Islet precursor cell (in vitro differentiated cells): ENCODE results near the gene OR52K2.
"Not testable (repeated sequence)": the region's sequence is repeated elsewhere in the genome, so short reads cannot be mapped to it uniquely, and the experiment has no call there.

Experiments used
- DNase-seq: peaks from one replicate; pipeline ENCODE4 v3.0.0-alpha.2; 2018

Gene OR52K2

DNA sequence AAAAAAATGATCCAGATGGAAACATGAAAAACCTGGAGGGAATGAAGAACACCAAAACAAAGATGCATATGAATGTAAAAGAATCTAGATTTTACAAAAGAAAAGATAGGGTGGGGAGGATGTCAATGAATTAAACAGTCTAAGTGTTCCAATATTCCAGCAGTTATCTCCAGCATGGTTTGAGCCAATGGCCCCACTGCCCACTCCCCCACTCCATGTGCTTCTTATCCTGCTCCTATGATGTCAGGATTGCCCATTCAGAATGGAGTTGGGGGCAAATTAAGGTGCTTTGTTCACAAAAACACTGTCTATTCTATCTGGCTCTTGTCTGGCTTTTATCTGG is 32.1 kb downstream of the OR52K2 start:
- DNase-seq = no peak

DNA sequence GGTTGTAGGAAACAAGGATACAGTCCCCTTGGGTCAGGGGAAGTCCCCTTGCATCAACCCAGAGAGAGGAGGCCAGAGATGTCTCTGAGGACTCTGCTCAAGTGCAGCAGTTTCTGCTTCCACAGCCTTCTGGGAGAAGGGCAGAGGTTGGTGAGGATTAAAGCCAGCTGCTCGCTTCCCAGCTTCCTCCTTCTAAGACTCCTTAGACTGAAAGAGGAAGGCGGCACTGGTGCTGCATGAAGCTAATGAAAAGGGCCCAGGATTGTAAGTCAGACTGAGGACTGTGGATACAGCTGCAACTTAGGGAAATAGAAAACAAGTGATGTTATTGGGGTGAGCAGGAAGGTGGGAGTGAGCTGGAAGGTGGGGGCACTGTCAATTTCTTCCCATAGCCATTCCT is 33.4 kb downstream of the OR52K2 start, which contains the start of gene OR52K1:
Gene OR52K1 (plus strand): TSS at position 202 of the 400 bp plus-strand sequence. CDS start 6,255 bp downstream, outside the sequence.
- no peak for DNase-seq

- no peak for DNase-seq
Measured at GRCh38 chr11:4484310-4484709, 35.2 kb downstream of the OR52K2 start.

DNA sequence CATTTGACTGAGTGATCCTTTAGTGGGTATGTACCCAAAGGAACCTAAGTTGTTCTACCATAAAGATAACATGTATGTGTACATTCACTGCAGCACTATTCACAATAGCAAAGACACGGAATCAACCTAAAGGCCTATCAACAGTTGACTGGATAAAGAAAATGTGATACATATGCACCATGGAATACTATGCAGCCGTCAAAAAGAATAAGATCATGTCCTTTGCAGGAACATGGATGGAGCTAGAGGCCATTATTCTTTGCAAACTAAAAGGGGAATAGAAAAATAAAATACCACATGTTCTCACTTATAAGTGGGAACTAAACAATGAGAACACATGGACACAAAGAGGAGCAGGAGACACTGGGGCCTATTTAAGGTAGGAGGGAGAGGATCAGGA is 42.3 kb downstream of the OR52K2 start:
- DNase-seq = not testable (repeated sequence)

- no peak for DNase-seq
Measured at GRCh38 chr11:4491878-4492606, 42.9 kb downstream of the OR52K2 start.

- DNase-seq = no peak
Measured at GRCh38 chr11:4493480-4493818, 44.4 kb downstream of the OR52K2 start.

- DNase-seq = no peak
Measured at GRCh38 chr11:4495487-4495886, 46.4 kb downstream of the OR52K2 start.

DNA sequence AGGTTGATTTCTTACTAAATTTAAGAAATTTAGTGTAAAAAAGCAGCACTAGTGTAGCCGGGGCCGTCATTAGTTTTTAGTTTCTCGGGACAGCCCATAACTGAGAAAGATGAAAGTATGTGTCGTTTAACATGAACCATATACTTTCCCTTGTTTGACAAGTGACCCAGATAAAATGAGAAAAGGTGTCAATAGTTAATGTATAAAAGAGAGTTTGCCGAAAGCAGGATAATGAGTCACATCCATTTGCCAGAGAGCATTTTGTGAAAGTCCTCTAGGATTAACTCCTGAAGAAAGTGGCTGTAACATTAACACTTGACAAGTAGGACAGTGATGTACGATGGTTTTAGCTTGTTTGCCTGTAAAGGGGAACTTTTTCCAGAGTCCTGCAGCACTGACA is 46.9 kb downstream of the OR52K2 start:
- no peak for DNase-seq

GRCh38 chr11:4496557-4497248 is 47.6 kb downstream of the OR52K2 start:
- DNase-seq = no peak
